GM19035 (cell line): ENCODE data around the gene SRXN1.

Source experiments
- ATAC-seq: cut with Tn5 transposase; IDR thresholded peaks from one replicate; pipeline ENCODE4 v1.9.1; 2021; ENCODE audit not compliant: unreplicated experiment

SRXN1 gene

DNA sequence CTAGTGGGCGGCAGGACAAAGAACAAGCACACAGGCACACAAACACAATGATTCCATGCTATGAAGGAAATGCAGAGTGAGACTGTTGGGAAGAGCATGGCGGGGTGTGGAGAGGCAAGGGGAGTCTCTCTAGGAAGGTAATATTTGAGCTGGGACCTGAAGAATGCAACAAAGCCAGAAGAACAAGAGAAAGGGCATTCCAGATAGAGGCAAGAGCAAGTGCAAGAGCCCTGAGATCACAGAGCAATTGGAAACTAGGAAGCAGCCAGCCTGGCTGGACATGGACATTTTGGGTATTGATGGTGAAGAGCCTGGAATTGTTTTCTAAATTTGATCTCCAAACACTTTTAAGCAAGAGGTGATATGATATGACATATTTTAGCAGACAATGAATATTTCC, 15.4 kb downstream of the SRXN1 start:
- ATAC-seq: no peak

DNA sequence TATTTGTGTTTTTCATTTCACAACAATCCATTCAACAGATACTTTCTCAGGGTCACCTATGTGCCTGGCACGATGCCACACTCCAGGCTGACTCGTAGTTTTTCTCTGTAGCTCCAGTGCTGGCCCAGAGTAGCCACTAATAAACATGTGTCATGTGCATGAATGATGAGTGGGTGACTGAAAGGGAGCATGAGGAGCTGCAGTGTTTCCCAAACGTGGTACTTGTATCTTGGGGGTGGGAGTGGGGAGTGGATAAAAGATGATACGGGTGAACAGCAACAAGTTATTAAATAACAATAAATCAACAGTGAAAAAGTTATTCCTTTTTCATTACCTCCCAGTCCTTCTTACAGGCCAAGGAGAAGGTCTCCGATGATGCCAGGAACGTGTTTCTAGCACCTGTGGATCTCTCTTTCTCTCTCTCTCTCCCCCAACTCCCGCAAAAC, 17.1 kb downstream of the SRXN1 start:
- no peak for ATAC-seq

DNA sequence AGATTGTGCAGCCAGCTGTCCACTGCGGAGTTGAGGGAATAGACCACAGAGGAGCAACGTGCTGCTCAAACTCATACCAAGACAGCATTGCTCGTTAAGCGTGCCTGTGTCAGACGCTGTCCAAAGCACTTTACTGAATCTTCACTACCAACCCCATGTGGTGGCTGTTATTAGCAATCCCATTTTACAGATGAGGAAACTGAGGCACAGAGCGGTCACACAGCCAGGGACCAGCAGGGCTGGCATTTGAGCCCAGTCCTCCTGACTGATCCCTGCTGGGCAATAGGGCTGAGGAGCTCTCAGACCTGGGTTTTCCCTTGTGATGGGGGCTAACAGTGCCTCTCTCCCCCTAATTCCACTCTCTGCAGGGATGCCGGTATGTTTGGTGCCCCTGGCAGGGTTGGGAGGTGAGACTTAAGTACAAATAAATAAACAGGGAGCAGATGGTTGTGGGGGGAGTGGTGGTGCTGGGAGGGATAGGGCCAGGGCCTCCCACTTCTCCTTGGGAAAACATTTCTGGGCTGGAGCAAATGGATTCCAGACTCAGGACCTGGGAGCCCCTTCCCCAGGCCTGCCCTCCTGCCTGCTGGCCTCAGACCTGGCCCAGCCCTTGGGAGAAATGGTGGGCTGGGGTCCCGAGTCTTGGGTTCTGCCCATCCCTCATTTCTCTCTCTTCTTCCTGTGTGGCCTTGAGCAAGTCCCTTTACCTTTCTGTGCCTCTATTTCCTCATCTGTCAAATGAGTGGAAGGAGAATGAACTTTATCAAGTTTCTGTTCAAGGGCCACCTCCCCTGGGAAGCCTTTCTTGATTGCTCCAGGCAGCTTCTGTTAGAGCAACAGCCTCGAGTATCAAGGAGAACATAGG, 17.7 kb downstream of the SRXN1 start:
- no peak for ATAC-seq

DNA sequence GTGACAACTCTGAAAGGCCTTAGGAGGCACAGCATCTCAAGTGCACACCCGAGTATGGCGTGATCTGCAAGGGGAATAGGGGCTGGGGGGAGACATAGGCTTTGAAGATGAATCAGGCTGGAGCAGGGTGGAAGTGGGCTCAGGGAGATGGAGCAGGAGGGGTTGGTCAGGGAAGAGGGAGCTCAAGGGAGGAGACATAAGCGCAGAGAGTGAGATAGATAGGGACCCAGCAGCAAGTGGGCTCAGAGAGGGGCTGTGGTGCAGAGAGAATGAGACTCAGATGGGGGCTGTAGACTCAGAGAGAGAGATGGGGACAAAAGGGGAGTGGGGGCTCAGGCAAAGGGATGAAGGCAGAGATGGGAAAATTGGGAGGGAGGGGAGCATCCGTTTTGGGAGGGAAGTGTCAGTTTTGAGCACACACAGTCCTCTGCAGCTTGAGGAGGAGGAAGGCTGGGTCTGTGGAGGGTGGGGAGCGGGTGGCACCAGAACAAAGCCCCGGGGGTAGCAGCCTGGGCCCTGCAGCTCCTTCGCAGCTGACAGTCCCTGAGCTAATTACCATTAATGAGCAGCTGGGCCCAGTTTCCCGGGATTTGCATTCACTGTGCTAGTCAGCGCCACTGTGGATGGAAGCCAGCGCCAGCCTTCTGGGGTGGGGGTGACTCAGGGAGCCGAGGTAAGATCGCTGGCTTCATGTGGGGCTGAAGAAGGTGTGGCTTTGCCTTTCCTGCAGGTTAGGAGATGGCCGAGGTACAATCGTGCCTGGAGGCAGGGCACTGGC, 18.7 kb downstream of the SRXN1 start:
- ATAC-seq: no peak

DNA sequence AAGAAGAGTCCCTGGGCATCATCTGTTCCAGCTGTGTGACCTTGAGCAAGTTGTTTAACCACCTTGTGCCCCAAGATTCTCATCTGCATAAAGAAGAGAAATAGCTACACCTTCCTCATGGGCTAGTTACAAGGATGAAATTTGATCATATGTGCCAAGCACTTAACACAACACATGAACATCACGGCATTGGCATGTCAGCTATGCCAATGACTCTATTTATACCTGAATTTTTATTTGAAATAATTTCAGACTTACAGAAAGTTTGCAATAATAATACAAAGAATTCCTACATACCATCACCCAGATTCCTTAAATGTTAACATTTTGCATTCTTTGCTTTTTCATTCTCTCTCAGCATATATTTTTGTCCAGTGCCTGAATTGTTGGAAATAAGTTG, 21.9 kb downstream of the SRXN1 start:
- no peak for ATAC-seq

DNA sequence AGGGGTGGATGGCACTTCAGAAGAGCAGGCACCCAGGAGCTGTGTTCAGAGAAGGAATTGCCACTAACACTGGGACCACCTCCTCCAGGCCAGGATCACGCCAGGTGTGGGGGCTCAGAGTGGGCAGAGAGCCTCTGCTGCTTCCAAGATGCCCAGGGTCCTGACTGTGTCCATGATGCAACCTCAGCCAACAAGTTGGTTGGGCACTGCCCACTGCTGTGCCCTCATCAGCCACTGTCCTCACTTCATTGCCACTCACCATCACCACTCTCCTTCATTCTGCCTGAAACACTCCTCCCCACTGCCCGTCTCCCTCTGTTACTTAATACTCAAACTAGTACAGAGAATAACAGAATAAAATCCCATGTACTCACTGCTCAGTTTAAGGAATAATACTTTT, 26.4 kb downstream of the SRXN1 start:
- no peak for ATAC-seq

DNA sequence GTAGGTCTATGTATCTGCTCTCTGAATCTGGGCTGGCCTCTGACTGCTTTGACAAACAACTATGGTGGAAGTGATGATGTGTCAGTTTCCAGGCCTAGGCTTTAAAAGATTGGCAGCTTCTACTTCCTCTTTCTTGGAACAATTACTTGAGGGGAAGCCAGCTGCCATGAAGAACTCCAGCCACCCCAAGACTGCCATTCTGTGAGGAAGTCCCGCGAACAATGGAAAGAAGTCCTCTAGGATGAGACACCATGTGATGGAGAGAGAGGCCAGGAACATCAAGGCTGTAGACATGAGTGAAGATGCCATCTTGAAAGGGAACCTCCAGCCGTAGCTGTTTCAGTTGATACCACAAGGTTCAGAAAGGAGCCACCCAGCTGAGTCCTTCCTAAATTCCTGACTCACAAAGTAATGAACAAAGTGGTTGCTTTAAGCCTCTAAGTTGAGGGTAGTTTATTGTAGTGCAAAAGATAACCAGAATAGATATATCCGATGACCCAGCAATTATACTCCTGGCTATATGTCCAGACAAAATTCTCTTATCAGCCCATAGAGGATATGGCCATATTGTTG, 27.6 kb downstream of the SRXN1 start:
- ATAC-seq: no peak

DNA sequence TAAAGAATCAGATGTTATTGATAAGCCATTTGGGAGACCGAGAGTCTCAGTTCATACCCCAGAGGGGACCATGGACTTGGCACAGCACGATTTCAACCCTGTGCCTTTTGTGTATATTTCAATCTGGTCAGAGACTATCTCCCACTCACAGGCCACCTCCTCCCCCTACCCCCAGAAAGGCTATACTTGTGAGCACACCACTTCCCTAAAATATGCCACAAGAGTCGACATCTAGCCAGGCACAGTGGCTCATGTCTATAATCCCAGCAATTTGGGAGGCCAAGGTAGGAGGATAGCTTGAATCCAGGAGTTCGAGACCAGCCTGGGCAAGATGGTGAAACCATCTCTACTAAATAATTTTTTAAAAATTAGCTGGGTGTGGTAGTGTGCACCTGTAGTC, 29.3 kb downstream of the SRXN1 start:
- ATAC-seq: no peak

DNA sequence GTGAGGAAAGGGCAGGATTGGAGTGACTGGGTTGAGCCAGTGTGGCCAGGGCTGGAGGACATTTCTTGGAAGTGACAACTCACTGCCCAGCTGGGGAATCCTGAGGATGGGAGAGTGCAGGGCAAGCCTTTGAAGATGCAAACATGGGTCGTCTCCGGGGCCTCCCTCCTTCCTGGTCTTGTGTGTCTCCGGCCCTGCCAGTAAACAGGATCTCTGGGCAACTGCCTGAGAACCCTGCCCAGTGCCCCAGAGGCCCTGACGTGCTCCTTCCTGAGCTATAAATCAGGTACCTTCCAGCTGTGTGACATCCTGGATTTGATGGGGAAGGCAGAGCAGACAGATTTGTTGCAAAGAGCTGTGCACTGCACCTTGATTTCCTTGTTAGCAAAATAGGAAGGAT, 30.0 kb downstream of the SRXN1 start:
- ATAC-seq: no peak

DNA sequence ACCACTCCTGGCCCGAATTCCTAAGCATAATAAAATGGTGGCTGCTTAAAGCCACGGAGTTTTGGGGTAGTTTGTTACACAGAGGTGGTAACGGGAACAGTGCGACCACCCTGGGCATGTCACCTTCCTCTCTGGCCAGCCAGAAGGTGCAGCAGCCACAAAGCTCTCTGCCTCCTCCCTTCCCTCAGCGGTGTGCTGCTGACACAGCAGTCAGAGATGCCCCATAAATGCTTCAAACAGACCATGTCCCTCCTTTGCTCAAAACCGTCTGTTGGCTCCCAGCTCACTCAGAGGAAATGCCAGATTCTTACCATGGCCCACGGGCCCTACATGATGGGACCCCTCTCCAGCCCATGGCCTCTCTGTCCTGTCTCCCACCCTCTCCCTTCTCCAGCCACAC, 30.8 kb downstream of the SRXN1 start:
- ATAC-seq: no peak

DNA sequence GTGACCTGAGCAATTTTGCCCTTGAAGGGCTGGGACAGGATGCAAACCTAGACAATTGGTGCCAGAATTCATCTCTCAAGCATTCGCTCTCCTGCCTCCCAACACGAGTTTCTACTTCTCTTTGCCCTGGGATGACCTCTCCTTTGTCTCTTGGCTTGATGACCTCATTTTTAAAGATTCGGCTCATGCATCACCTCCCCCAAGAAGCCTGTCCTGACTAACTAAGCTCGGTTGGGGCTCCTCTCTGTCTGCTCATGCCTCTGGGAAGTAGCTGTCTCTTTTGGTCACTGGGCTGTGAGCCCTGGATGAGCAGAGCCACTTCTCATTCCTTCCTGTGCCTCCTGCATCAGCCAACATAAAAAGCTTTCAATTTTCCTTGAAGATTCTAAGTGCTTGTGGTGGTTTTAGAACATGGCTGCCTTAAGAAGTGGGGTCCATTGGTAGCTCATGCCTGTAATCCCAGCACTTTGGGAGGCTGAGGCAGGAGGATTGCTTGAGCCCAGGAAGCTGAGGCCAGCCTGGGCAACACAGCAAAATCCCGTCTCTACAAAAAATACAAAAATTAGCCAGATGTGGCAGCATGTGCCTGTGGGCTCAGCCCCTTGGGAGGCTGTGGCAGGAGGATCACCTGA, 31.8 kb downstream of the SRXN1 start:
- no peak for ATAC-seq

DNA sequence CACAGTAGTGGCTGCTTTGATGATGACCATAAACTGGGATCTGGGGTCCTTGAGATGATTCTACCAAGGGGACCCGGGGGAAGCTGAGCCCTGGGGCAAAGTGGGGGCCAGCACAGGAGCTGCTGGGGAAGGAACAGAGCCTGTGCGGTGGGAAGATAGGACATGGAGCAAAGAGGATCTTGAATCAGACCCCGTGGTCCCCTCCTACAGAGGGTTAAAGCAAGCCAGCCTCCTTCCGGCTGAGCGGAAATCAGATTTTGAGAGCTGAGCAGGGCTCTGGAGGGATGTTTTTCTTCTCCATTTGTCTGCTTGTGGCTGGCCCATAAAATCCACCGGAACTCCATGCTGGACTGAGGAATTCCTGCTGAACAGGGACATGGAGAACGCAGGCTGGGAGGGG, 32.8 kb downstream of the SRXN1 start:
- no peak for ATAC-seq

DNA sequence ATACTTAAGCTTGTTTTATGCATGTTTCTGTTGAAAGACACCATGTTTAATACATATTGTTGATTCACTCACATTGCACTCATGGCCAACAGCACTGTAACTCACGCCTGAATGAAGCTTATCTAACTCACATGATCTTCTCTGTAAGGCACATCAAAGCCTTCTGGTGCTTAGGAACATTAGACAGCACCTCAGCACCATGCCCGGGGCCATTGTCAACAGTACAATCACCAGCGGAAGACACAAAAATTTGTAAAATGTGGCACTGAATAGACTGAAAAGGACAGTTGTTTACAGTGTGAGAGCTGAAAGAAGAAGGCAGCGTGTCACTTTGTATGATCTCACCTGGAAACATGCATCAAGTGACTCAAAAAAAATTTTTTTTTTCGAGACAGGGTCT, 34.0 kb downstream of the SRXN1 start:
- no peak for ATAC-seq

DNA sequence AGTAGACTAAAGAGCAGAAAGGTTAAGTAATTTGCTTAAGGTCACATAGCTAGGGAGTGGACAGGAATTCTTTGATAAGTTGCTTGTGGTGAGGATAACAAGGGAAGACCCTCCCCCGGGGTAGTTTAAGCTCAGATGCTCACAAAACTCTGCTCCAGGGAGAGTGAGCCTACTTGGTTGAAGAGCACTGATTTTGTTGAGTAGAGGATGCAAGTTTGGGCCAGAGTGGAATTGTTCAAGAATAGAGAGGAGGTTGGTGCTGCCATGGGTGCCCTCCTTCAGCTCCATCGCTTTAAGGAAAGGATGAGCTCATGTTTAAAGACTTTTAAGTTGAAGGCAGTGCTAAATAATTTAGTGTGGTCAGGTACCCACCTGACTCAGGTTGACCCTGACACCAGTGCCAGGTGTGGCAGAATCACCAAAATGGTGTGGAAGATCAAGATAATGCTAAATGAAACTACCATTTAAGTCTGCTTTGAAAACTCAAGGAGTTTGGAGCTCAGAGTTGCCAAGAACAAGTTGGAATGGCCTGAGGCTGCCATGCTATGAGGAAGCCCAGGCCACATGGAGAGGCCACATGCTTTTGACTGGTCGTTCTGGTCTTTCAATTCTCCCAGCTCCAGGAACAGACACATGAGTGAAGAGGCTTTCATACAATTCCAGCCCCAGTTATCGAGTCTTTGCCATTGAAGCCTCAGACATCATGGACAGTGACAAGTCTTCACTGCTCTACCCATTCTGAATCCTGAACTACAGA, 34.9 kb downstream of the SRXN1 start:
- no peak for ATAC-seq

DNA sequence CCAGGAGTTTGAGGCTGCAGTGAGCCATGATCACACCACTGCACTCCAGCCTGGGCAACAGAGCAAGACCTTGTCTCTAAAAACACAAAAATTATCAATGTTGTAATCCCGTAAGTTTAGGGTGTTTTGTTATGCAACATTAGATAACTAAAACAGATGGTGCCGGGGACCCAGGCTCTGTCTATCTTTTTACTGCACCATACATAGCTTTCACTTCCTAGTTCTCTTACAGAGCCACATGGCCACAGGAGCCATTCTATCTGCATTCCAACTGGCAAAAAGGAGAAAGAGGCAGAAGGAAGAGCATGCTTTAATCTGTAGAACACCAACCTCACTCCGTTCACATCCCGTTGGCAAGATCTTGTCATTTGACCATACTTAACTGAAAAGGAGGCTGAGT, 37.5 kb downstream of the SRXN1 start:
- ATAC-seq: no peak

DNA sequence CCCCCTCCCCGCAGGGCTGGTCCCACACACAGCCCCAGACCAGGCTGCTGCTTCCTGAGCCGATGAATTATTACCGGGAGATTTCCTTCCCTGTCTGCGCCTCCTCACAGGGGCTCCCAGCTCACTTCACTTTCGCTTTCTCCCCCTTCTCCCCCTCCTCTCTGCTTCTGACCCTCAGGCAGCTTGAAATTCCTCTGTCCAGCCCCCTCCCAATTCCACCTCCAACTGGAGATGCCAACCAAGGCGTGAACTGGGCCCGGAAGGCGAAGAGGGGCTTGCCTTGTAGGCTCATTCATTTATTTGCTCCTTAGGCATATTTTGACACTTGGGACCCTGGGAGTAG, 41.2 kb downstream of the SRXN1 start:
- ATAC-seq: no peak

DNA sequence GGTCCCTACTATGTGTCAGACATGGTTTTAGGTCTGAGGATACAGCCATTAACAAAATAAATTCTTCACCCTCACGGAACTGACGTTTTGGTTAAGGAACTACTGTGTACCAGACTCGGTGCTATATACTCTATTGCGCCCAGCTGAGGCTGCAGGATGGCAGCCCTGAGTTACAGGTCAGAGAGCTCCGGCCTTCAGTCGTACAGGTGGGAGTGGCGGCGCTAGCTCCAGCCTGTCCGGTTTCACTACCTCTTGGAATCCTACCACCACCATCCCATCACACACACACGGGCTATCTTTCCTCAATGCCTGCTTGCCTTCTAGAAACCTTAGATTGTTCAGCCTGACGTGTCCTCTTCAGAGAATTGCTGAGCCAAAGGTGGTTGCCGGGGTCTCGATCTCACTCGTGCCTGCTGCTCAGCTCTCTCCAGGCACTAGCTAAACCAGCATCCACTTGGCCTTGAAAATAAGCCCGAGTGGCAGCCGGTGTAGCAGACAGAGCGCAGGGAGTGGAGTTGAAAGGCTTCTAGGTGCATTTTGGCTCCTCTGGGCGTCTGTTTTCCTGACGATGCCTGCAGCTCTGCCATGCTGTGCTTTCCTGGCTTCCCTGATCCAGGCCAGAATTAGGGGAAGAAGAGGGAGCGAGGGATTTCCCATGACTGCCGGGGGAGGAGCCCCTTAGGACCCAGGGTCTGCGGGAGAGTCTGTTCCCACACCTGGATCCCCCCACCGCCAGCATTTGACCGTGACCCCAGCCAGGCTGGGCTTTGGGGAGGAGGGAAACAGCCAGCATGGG, 41.8 kb downstream of the SRXN1 start:
- ATAC-seq: no peak

DNA sequence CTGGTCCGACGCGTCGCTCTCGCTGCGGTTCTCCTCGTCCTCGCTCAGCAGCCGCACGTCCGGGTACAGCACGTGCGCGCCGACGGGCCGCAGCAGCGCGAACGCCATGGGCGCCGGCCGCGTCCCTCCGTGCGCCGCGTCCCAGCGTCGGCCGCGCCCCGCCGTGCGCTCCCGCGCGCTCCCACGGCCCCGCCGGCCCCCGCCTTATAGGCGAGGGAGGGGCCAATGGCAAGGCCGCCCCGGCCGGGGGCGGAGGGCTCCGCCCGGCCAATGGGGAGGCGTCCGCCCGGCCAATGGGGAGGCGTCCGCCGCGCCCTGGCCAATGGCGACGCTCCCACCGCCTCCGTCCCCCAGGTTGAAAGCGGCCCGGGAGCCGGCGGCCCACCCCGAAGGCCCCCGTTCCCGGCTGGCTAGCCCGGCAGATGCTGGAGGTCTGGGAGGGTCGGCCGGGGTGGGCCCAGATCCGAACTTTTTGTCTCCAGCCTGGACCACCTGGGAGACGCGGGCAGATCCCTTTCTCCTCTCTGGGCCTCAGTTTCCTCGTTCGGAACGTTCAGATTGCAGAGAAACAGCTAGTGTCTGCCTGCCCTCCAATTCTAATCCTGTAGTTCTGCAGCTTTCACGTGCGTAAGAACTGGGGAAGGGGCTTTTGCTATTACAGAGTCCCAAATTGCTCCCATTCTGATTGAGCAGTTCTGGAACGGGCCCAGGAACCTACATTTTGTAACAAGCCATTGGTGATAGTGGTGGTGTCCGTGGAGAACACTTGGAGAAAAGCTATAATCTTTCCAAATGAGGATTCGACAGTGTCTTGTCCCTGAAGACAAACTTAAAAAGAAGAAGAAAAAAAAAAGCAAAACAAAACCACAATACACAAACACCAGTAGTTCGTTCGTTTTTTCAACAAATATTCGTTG, 42.6 kb downstream of the SRXN1 start, which contains the start of gene TCF15:
Gene TCF15, minus strand, starts transcription at position 180 of the 917 bp plus-strand sequence. Its CDS starts 72 bp downstream, at position 108.
- no peak for ATAC-seq
